HG02840 (cell line): ENCODE results near the gene NR1D2.

Experiments used
- ATAC-seq: cut with Tn5 transposase; IDR thresholded peaks from one replicate; pipeline ENCODE4 v1.9.1; 2021; ENCODE audit warnings: mild to moderate bottlenecking, moderate library complexity, moderate number of reproducible peaks; ENCODE audit not compliant: unreplicated experiment, low FRiP score

Gene NR1D2

DNA sequence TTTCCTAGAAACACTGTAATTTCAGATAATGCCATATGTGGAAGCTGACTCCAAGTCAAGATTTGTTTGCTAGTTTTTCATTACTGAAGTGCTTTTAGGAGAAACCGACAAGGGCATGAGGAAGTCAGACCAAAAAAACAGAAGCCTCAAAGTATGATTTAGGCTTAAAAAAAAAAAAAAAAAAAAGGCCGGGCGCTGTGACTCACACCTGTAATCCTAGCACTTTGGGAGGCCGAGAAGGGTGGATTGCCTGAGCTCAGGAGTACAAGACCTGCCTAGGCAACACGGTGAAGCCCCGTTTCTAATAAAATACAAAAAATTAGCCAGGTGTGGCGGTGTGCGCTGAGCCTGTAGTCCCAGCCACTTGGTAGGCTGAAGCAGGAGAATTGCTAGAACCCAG lies 16.6 kb upstream of the NR1D2 start:
- no peak for ATAC-seq

DNA sequence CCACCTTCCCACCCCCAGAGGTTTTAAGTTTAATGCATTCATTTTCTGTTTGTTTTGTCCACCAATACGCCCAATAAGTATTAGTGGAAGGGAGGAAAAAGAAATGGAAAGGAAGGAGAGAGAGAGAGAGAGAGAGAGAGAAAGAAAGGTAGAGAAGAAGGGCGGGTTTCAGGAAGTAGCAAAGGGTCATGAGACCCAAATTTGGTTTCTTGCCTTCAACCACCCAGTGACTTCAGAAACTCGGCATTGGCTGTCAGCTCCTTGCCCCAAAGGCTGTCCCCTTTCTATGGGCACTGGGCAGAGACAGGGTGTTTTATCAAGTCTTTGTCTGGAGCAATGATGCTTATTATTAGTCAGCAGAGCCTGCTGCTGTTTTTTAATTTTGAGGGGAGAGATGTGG lies 13.5 kb upstream of the NR1D2 start:
- ATAC-seq: no peak

- no peak for ATAC-seq
Measured at GRCh38 chr3:23932571-23932970, 12.5 kb upstream of the NR1D2 start.

DNA sequence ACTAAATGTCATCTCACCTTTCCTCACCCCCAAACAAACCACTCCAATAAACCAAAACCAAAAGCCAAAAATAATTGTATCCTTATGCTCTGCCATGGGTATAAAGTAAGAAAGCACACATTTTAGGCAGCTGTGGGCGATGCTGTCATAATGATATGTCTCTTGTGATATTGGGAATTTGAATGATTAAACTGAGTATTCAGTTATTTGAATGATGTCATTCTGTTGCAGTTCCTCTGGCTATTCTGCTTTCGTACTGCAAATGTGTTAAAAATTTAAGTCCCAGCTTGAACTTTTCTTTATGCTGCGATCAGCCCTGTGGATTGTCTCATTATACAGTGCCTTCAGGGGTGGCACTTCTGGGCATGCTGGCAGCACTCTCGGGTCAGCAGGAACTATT lies 10.8 kb upstream of the NR1D2 start:
- ATAC-seq: no peak

DNA sequence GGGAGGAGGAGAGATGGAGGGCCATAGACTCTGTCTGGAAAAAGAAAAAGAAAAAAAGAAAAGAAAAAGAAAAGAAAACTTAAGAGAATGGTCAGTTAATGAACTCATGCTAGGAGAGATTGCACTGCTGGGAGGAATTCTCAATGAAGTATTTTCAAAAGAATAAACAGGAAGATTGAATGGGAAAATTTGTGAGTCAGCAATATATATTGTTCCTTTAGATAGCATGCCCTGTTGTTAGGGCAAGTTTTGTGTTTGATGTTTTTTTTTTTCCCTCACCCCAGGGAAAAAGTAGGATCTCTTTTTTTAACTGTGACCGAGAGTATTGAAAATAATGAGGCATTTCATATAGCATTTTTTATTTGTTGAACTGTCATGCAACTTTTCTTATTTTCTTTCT lies 7.8 kb upstream of the NR1D2 start:
- no peak for ATAC-seq

- ATAC-seq: no peak
Measured at GRCh38 chr3:23938688-23939087, 6.4 kb upstream of the NR1D2 start.

DNA sequence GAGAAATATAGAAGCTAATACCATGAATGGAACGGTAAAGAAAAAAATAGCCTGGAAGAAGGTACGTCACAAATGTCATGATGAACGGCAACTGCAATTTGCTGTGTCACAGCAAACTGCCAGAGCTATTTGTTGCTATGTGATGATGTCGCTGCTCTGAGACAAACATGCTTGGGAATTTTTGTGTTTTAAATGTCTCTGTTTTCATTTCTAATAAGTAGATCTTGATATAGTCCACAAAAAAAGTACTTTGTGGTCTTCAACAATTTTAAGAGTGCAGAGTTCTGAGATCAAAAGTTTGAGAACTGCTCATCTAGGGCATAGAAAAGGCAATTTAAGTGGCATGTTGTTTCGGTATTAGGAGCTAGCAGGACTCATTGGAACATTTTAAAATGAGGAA lies 4.3 kb upstream of the NR1D2 start:
- no peak for ATAC-seq

DNA sequence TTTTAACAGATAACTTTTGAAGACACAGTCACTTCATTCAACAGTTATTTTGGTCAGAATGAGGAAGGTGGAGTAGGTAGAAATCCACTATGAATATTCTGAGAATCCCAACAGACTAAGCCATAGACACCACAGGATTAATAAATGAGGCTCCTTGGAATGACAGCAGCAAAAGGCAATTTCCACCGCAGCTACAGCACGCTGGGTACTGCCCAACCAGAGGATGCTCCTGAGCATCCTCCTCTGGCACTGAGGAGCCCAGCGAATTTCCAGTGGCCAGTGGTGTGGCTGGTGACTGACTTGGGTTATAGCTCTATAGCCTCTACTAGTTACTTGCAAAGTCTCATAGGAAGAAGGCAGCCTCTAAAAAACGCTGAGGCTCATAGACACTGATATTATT lies 3.6 kb upstream of the NR1D2 start:
- no peak for ATAC-seq

DNA sequence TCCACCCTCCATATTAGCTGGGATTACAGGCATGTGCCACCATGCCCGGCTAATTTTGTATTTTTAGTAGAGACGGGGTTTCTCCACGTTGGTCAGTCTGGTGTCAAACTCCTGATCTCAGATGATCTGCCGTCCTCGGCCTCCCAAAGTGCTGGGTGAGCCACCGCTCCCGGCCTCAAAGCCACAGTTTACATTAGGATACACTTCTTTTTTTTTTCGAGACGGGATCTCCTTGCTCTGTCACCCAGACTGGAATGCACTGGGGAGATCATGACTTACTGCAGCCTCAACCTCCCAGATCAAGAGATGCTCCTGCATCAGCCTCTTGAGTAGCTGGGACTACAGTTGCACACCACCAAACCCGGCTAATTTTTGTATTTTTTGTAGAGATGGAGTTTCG lies 2.5 kb upstream of the NR1D2 start:
- ATAC-seq: no peak

- no peak for ATAC-seq
Measured at GRCh38 chr3:23944007-23944783, 891 bp upstream of the NR1D2 start.

GRCh38 chr3:23945663-23945912 lies 502 bp downstream of the NR1D2 start:
- ATAC-seq: peak; percentile 82

DNA sequence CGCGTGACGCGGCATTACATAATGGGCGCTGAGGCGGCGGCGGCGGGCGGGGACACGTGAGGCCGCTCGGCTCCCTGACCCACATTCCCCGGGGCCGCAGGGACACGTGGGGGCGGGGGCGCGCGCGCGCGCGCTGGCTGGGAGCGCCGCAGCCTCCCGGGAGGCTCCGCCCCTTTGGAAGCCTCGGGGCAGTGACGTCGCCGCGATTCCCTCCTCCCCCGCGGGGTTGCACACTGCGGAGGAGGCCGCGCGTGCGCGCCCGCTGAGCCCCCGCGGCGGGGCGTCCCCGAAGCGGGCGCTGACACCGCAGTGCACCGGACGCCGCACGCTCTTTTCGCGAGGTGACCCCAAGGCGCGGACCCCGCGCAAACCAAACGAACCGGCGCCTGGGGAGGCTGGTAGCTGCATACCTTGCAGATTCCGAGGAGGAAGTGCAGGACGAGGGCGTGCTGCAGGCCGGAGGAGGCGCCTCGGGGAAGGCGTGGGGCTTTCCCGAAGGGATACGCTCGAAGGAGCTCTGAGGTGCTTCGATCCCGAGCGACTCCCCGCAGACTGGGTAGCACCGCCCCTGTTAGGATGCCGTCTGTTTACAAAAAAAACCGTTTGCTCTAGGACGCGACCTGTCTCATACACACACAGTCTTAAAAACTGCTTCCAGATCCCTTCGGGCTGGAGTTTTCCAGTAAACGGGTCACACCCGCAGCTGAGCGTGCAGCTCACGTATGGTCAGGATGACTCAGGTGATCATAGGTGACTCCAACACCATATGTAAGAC lies 1.0 kb downstream of the NR1D2 start:
- ATAC-seq: peak; percentile 37

DNA sequence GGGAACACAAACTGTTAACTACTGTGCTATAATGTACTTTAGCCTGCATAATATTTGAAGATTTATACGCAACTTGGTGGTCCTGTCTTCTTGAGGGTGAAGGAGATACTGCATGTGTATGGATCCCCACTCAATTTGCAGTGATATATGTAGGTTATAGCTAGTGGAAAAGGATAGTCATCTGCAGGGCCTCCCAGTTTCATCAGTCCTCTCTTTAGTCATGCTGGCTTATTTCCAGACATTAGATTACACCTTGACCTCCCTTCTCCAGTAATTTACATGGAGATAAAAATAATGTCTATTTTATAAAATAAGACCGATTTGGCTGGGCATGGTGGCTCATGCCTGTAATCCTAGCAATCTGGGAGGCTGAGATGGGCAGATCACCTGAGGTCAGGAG lies 3.7 kb downstream of the NR1D2 start:
- no peak for ATAC-seq

- ATAC-seq: no peak
Measured at GRCh38 chr3:23949784-23950183, 4.7 kb downstream of the NR1D2 start.

GRCh38 chr3:23950293-23950692 lies 5.2 kb downstream of the NR1D2 start:
- ATAC-seq: no peak

DNA sequence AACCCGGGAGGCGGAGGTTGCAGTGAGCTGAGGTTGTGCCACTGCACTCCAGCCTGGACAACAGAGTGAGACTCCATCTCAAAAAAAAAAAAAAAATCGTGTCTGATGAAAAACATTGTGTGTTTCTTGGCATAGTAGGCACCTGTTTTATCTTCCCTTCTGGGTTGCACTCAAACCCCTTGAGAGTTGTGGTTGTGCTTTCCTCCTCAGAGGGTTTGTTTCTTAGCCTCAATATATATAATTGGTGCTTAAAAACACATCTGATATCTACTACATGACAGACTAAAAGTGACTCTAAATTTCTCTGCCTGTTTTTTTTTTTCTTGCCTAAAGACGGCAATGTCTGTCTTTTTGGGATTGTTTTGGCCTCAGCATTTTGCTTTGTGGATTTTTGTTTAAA lies 7.6 kb downstream of the NR1D2 start:
- ATAC-seq: no peak

- ATAC-seq: no peak
Measured at GRCh38 chr3:23953523-23953922, 8.4 kb downstream of the NR1D2 start.

DNA sequence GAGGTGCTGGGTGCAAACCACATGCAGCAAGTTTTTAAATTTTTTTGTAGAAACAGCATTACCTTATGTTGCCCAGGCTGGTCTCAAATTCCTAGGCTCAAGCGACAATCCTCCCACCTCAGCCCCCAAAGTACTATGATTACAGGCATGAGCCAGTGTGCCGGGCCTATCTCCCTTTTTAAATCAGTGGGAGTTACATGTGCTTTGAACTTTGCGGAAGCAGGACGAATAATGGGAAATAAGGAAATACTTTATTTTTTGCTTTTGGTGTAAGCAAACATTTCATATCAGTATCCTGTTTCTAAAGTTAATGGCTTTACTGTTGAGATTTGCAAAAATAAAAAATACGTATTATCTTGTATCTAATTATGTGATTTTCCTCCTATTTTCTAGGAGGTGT lies 9.1 kb downstream of the NR1D2 start:
- no peak for ATAC-seq

- no peak for ATAC-seq
Measured at GRCh38 chr3:23956701-23957100, 11.6 kb downstream of the NR1D2 start.

DNA sequence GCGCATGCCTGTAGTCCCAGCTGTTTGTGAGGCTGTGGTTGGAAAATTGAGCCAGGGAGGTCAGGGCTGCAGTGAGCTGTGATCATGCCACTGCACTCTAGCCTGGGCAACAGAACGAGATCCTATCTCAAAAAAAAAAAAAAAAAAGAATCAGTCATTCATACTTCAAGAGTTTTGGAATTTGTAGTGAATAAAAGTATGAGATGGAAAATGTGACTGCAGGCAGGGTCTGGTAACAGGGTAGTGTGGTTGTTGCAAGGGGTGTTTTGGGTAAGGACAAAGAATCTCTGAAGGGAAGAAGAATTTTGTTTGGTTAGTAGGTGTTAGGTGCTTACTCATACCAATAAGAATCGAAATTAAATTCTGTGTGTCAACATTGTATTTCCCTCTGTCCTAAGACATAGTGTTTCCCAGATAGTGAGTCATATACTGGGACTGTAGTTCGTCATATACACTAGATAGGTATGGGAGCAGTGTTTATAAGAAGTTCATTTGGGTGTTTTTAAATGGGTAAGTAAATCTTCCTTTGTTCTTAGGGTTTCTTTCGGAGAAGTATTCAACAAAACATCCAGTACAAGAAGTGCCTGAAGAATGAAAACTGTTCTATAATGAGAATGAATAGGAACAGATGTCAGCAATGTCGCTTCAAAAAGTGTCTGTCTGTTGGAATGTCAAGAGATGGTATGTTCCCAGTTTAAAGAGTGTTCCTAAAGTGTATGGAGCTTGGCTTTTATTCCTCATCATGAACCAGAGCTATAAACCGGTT lies 14.2 kb downstream of the NR1D2 start:
- ATAC-seq: no peak

- ATAC-seq: no peak
Measured at GRCh38 chr3:23960649-23961048, 15.6 kb downstream of the NR1D2 start.

DNA sequence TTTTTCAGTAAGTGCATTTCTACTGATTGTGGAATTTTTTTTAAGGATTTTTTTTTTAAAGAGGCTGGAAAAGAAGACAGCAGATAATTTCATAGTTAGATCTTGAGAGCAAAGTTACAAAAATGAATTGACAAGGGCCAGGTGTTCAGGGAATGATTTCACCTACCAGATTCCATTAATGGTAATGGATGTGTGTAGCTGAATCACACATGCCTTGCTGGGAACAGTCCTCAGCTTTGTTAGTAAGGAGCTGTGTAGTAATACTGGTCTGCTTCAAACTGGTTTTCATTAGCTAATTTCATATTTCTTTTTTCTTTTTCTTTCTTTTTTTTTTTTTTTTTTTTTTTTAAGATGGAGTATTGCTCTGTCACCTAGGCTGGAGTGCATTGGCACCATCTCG lies 16.0 kb downstream of the NR1D2 start:
- no peak for ATAC-seq
